H1 (cell line): ENCODE measurements around the gene CLBA1. TPM values are rescaled to one million over a fixed set of nuclear protein-coding genes. Genes with fewer than 3 reads are reported as not detected.
"Not testable (repeated sequence)": the region's sequence is repeated elsewhere in the genome, so short reads cannot be mapped to it uniquely, and the experiment has no call there.

ENCODE experiments used
- CTCF ChIA-PET: fragments of 300-600 bp; sonication (Branson Sonifier 250); formaldehyde crosslinking; loops from one replicate; lab custom pipeline; 2021; ENCODE audit not compliant: partially characterized antibody; lab: Charles Lee
- POLR2A ChIA-PET: fragments of 300-600 bp; sonication (Branson Sonifier 250); formaldehyde crosslinking; loops from one replicate; lab custom pipeline; 2021; ENCODE audit warnings: inconsistent platforms; ENCODE audit not compliant: partially characterized antibody; lab: Charles Lee
- DNase-seq, 2 experiments: peaks; one replicate each; pipeline versions ENCODE4 v3.0.0 to v3.0.0-alpha.2; 2010 to 2022; ENCODE audit warnings: low spot score in 2 of 2, low read depth in 1 of 2, mixed read lengths in 1 of 2
- FAIRE-seq: peaks from 2 replicates; lab custom pipeline; 2011; peaks lifted over from hg19 to GRCh38; lab: Jason Lieb, UNC
- H2AFZ ChIP-seq: 2 replicates; pipeline ENCODE4 v1.8.1; 2012; ENCODE audit warnings: low read length, inconsistent platforms
- H2AK5ac ChIP-seq: 2 replicates; pipeline ENCODE4 v1.6.1; 2013; ENCODE audit warnings: low read depth, low read length
- H2BK120ac ChIP-seq: replicated peaks from 2 replicates; pipeline ENCODE3; 2013; ENCODE audit warnings: low read depth, low read length, inconsistent platforms
- H2BK12ac ChIP-seq: 2 replicates; pipeline ENCODE4 v1.6.1; 2013; ENCODE audit warnings: low read depth, low read length
- H2BK15ac ChIP-seq: 2 replicates; pipeline ENCODE4 v1.6.1; 2013; ENCODE audit warnings: low read length
- H2BK20ac ChIP-seq: 2 replicates; pipeline ENCODE4 v1.6.1; 2013; ENCODE audit warnings: low read length
- H2BK5ac ChIP-seq: 2 replicates; pipeline ENCODE4 v1.6.1; 2013; ENCODE audit warnings: low read depth, low read length
- H3K14ac ChIP-seq: 2 replicates; pipeline ENCODE4 v1.6.1; 2013; ENCODE audit warnings: inconsistent platforms; ENCODE audit not compliant: insufficient read length
- H3K18ac ChIP-seq: 2 replicates; pipeline ENCODE4 v1.6.1; 2013; ENCODE audit warnings: low read length; ENCODE audit errors: extremely low read depth
- H3K23ac ChIP-seq: 2 replicates; pipeline ENCODE4 v1.6.1; 2013; ENCODE audit warnings: inconsistent platforms; ENCODE audit not compliant: insufficient read length
- H3K23me2 ChIP-seq: 2 replicates; pipeline ENCODE4 v1.6.1; 2013; ENCODE audit warnings: low read depth, low read length
- H3K27ac ChIP-seq: 2 replicates; pipeline ENCODE4 v1.6.1; 2011; ENCODE audit warnings: low read depth, low read length, inconsistent platforms
- H3K27me3 ChIP-seq, 4 experiments: replicated peaks in 1 of 4; 1 replicate in 1 of 4; 2 replicates in 3 of 4; pipeline versions ENCODE4 v1.6.1 to v1.8.1; 2011 to 2013; ENCODE audit warnings: low read length in 3 of 4, mild to moderate bottlenecking in 3 of 4, inconsistent platforms in 2 of 4, mixed read lengths in 2 of 4, moderate library complexity in 1 of 4; ENCODE audit not compliant: control insufficient read depth in 3 of 4, insufficient read depth in 3 of 4; ENCODE audit errors: extremely low read depth in 1 of 4
- H3K36me3 ChIP-seq, 4 experiments: 2 replicates each; pipeline versions ENCODE4 v1.6.1 to v1.8.1; 2011 to 2013; ENCODE audit warnings: mild to moderate bottlenecking in 4 of 4, low read length in 3 of 4, moderate library complexity in 2 of 4, control low read depth in 1 of 4, inconsistent platforms in 1 of 4; ENCODE audit not compliant: insufficient read depth in 4 of 4, control insufficient read depth in 2 of 4
- H3K4ac ChIP-seq: replicated peaks from 2 replicates; pipeline ENCODE3; 2013; ENCODE audit warnings: low read length, low read depth, mixed read lengths, inconsistent platforms; ENCODE audit not compliant: insufficient read length
- H3K4me1 ChIP-seq, 4 experiments: replicated peaks in 1 of 4; 1 replicate in 1 of 4; 2 replicates in 3 of 4; pipeline versions ENCODE4 v1.6.1 to v1.8.1; 2011 to 2013; ENCODE audit warnings: low read length in 3 of 4, inconsistent platforms in 2 of 4, mixed read lengths in 1 of 4; ENCODE audit not compliant: insufficient read depth in 4 of 4, control insufficient read depth in 3 of 4
- H3K4me2 ChIP-seq, 2 experiments: 2 replicates each; pipeline versions ENCODE4 v1.6.1 to v1.8.1; 2011 to 2013; ENCODE audit warnings: low read depth in 2 of 2, low read length in 2 of 2, control low read depth in 1 of 2, inconsistent platforms in 1 of 2, mild to moderate bottlenecking in 1 of 2; ENCODE audit not compliant: insufficient read depth in 1 of 2
- H3K4me3 ChIP-seq, 4 experiments: fragments of 200-600, 300-600 bp in 1 of 4; sonication (generic), shearing (Covaris generic), sonication (Bioruptor Twin) in 1 of 4; 2 replicates each; pipeline versions ENCODE4 v1.5.1 to v1.8.1; 2011 to 2016; ENCODE audit warnings: low read length in 4 of 4, low read depth in 3 of 4, control low read depth in 2 of 4, inconsistent platforms in 2 of 4, mild to moderate bottlenecking in 2 of 4, mixed read lengths in 1 of 4, moderate library complexity in 1 of 4; ENCODE audit not compliant: insufficient read depth in 2 of 4; ENCODE audit errors: extremely low read depth in 1 of 4
- H3K56ac ChIP-seq: replicated peaks from 2 replicates; pipeline ENCODE3; 2013; ENCODE audit warnings: low read depth, mild to moderate bottlenecking, mixed read lengths, low read length, inconsistent platforms; ENCODE audit not compliant: insufficient read length
- H3K79me1 ChIP-seq: 2 replicates; pipeline ENCODE4 v1.6.1; 2013; ENCODE audit warnings: low read depth, low read length, control low read depth
- H3K79me2 ChIP-seq, 2 experiments: 2 replicates each; pipeline versions ENCODE4 v1.6.1 to v1.8.1; 2012 to 2013; ENCODE audit warnings: low read length in 2 of 2, mild to moderate bottlenecking in 2 of 2, inconsistent platforms in 1 of 2; ENCODE audit not compliant: insufficient read depth in 2 of 2, control insufficient read depth in 1 of 2
- H3K9ac ChIP-seq, 4 experiments: replicated peaks in 1 of 4; 1 replicate in 1 of 4; 2 replicates in 3 of 4; pipeline versions ENCODE4 v1.6.1 to v1.8.1; 2011 to 2013; ENCODE audit warnings: low read depth in 3 of 4, low read length in 3 of 4, control low read depth in 2 of 4, mild to moderate bottlenecking in 2 of 4, moderate library complexity in 2 of 4, inconsistent platforms in 1 of 4; ENCODE audit errors: extremely low read depth in 1 of 4
- H3K9me3 ChIP-seq, 2 experiments: 2 replicates each; pipeline versions ENCODE4 v1.6.1 to v1.8.1; 2012 to 2013; ENCODE audit warnings: mild to moderate bottlenecking in 2 of 2, moderate library complexity in 2 of 2, control low read depth in 1 of 2, inconsistent platforms in 1 of 2, low read depth in 1 of 2, low read length in 1 of 2, mixed read lengths in 1 of 2; ENCODE audit not compliant: insufficient read depth in 2 of 2
- H4K20me1 ChIP-seq, 2 experiments: replicated peaks in 1 of 2; 2 replicates each; pipeline versions ENCODE3 to v1.8.1; 2011 to 2013; ENCODE audit warnings: inconsistent platforms in 2 of 2, low read length in 2 of 2, mild to moderate bottlenecking in 1 of 2; ENCODE audit not compliant: insufficient read depth in 2 of 2, control insufficient read depth in 1 of 2
- H4K5ac ChIP-seq: 2 replicates; pipeline ENCODE4 v1.6.1; 2013; ENCODE audit warnings: low read length, low read depth, mixed read lengths, inconsistent platforms; ENCODE audit not compliant: insufficient read length
- H4K8ac ChIP-seq: 2 replicates; pipeline ENCODE4 v1.8.0; 2013; ENCODE audit warnings: mild to moderate bottlenecking, moderate library complexity, low read length, inconsistent platforms; ENCODE audit not compliant: insufficient read depth; ENCODE audit errors: extremely low read depth
- H4K91ac ChIP-seq: replicated peaks from 2 replicates; pipeline ENCODE3; 2013; ENCODE audit warnings: low read length, mixed read lengths, inconsistent platforms; ENCODE audit not compliant: insufficient read length
- WGBS, 2 experiments: shearing (Covaris generic) in 1 of 2; methylation state at CpG; one replicate each; pipeline versions ENCODE4 v1.1.6 to v1.1.7; 2013 to 2015; ENCODE audit warnings: low lambda C conversion rate in 2 of 2, mixed read lengths in 2 of 2, inconsistent platforms in 1 of 2, low coverage in 1 of 2, missing lambda C conversion rate in 1 of 2; ENCODE audit not compliant: insufficient replicate concordance in 2 of 2, insufficient coverage in 1 of 2, insufficient read length in 1 of 2; ENCODE audit errors: extremely low coverage in 1 of 2, missing lambda C conversion rate in 1 of 2; 5-methylcytosine and 5-hydroxymethylcytosine counted together
- polyA plus RNA-seq, 7 experiments: library from polyadenylated mRNA; depleted of rRNA in 3 of 7; stranded (reverse) in 5 of 7; unstranded in 2 of 7; fragments of >200 nt in 5 of 7; fragments of 200-250 nt in 2 of 7; gene quantifications; 1 replicate in 5 of 7; 2 replicates in 1 of 7; 4 replicates in 1 of 7; pipeline versions ENCODE4 v1.2.1 to v1.2.3, GENCODE V29; 2011 to 2013; ENCODE audit warnings: missing spikeins in 2 of 7, mixed read lengths in 2 of 7
- total RNA-seq: library from RNA; stranded (reverse); fragmentation: NEBNext Ultra II Directional; extraction: Animal tissue kit (Norgen Biotek cat#: 25700); gene quantifications from 2 replicates; pipeline ENCODE4 v1.2.1, GENCODE V29; 2021

The CLBA1 gene
- total and polyA plus RNA-seq, 2 of the 8 experiments (the other 6 are each of a cell fraction or from before 2014, with no cell fraction given) = 1.6 to 2.4 TPM

DNA sequence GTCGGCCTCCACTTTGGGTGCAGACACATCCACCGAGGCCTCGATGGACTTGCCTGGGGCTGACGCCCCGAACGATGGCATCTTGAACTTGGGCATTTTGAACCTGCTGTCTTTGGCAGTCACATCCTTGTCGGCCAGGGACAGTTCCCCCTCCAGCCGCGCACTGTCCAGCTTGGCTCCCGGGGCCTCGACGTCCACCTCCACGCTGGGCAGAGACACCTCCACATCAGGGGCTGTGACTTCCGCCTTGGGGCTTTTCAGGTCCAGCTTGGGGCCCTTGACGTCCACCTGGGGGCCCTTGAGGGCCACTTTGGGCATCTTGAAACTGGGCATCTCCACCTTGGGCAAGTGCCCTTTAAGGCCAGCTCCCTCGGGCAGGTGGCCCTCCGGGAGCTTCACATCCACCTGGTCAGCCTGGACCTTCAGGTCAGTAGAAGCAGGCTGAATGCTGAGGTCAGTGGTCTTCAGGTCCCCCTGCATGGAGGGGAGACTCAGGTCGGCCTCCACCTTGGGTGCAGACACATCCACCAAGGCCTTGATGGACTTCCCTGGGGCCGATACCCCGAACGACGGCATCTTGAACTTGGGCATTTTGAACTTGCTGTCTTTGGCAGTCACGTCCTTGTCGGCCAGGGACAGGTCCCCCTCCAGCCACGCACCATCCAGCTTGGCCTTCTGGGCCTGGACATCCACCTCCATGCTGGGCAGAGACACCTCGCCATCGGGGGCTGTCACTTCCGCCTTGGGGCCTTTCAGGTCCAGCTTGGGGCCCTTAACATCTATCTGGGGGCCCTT is 33.5 kb upstream of the CLBA1 start:
- POLR2A ChIA-PET, FAIRE-seq, H3K56ac ChIP-seq, H2BK120ac ChIP-seq, H3K9ac ChIP-seq, H3K4me1 ChIP-seq, H3K27ac ChIP-seq, H3K23me2 ChIP-seq, H3K79me2 ChIP-seq, H3K79me1 ChIP-seq, H2BK5ac ChIP-seq, H4K20me1 ChIP-seq, H2BK12ac ChIP-seq, H3K18ac ChIP-seq, H3K36me3 ChIP-seq, H2BK20ac ChIP-seq, H4K91ac ChIP-seq, H3K4ac ChIP-seq, H4K5ac ChIP-seq, H3K27me3 ChIP-seq, H2AFZ ChIP-seq, H4K8ac ChIP-seq, H2AK5ac ChIP-seq, H2BK15ac ChIP-seq, H3K23ac ChIP-seq, H3K4me3 ChIP-seq, H3K14ac ChIP-seq, H3K4me2 ChIP-seq, DNase-seq: not testable (repeated sequence)
- 88% methylated on average over 21 of the region's 28 CpGs; no CpG with 5 or more reads in 1 of the 2 experiments for WGBS, 2 experiments
- peaks cover 0 to 43% of the 10 kb centered on the region in 2 experiments; a peak in 1 of 4 replicates for H3K9me3 ChIP-seq
- CTCF ChIA-PET = interaction anchor here (0.7 kb wide), 1 partner anchor 14 kb away, joined by 3 read pairs; no protein-coding TSS in a partner anchor
